ENCODE results near the gene CTNNBL1. TPM values are rescaled to one million over a fixed set of nuclear protein-coding genes. Genes with fewer than 3 reads are reported as not detected.

Gene CTNNBL1
- total RNA-seq, 1 donor from 2014 or later: 60.0 TPM

DNA sequence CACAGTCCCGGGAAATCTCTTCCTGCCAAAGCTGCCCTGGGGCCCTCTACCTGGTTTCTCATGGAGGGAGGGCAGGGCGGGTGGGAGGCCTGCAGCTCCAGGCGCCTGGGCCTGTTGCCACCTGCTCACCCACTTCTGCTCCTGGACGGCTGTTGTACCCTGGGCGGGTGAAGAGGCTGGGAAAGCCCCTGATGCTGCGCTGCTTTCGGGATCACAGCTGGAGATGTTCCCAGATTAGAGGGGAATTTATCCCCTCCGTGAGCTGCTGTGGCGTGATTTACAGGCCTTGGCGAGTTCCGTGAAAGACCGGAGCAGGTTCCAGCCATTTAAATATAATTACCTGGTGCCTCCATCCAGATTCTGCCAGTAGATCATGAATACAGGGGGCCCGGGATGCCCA lies 196.8 kb downstream of the CTNNBL1 start:
- Mint-ChIP-seq H3K36me3 (no peaks in the 10 kb centered on the region), H3K27ac (no peak overlapping the region), H3K4me3 (no peak overlapping the region), H3K27me3 (peaks cover 5% of the 10 kb centered on the region), H3K9me3 (no peaks in the 10 kb centered on the region), H3K4me1 (ENCODE audit: unreplicated experiment) (peaks cover 12% of the 10 kb centered on the region)
- TF ChIP-seq, protein P1, sequence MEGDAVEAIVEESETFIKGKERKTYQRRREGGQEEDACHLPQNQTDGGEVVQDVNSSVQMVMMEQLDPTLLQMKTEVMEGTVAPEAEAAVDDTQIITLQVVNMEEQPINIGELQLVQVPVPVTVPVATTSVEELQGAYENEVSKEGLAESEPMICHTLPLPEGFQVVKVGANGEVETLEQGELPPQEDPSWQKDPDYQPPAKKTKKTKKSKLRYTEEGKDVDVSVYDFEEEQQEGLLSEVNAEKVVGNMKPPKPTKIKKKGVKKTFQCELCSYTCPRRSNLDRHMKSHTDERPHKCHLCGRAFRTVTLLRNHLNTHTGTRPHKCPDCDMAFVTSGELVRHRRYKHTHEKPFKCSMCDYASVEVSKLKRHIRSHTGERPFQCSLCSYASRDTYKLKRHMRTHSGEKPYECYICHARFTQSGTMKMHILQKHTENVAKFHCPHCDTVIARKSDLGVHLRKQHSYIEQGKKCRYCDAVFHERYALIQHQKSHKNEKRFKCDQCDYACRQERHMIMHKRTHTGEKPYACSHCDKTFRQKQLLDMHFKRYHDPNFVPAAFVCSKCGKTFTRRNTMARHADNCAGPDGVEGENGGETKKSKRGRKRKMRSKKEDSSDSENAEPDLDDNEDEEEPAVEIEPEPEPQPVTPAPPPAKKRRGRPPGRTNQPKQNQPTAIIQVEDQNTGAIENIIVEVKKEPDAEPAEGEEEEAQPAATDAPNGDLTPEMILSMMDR (conservative IDR thresholded peaks at IDR 0.05): no peak
- no peak for DNase-seq (ENCODE audit: extremely low spot score, unreplicated experiment)

GRCh38 chr20:37892001-37892400 lies 198.2 kb downstream of the CTNNBL1 start:
- Mint-ChIP-seq H3K27me3 (peaks cover 5% of the 10 kb centered on the region), H3K4me3 (no peak overlapping the region), H3K9me3 (no peaks in the 10 kb centered on the region), H3K27ac (no peak overlapping the region), H3K36me3 (no peaks in the 10 kb centered on the region), H3K4me1 (ENCODE audit: unreplicated experiment) (peaks cover 7% of the 10 kb centered on the region)
- DNase-seq (ENCODE audit: extremely low spot score, unreplicated experiment): no peak
- TF ChIP-seq, protein P1 (conservative IDR thresholded peaks at IDR 0.05): no peak

- no peak overlapping the region for H3K4me3 Mint-ChIP-seq
- H3K27ac Mint-ChIP-seq: no peak overlapping the region
- DNase-seq (ENCODE audit: extremely low spot score, unreplicated experiment): no peak
- H3K9me3 Mint-ChIP-seq: no peaks in the 10 kb centered on the region
- H3K4me1 Mint-ChIP-seq (ENCODE audit: unreplicated experiment): peaks cover 5% of the 10 kb centered on the region
- H3K36me3 Mint-ChIP-seq: no peaks in the 10 kb centered on the region
- H3K27me3 Mint-ChIP-seq: peaks cover 3% of the 10 kb centered on the region
- TF ChIP-seq, protein P1 (conservative IDR thresholded peaks at IDR 0.05): no peak
Observed at GRCh38 chr20:37893566-37894241, 199.9 kb downstream of the CTNNBL1 start.

DNA sequence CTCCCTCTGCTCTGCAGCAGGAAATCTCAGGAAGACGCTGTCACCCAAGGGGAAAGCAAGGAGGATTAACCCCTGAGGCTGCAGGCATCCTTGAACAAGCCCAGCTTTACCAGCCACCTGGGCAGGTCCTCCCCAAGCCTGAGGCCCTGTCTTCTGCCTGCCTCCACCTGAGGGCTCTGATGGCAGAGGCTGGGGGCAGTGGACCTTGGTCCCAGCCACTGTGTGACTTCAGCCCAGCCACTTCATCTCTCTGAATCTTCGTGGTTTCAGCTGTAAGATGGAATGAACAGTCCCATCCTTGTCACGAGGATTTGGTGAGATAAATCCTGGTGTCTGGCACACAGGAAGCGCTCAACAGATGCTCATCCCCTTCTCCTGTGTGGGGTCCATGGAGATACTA lies 200.6 kb downstream of the CTNNBL1 start:
- Mint-ChIP-seq H3K36me3 (no peaks in the 10 kb centered on the region), H3K4me1 (ENCODE audit: unreplicated experiment) (peaks cover 5% of the 10 kb centered on the region), H3K4me3 (no peak overlapping the region), H3K27me3 (peaks cover 8% of the 10 kb centered on the region), H3K9me3 (no peaks in the 10 kb centered on the region), H3K27ac (no peak overlapping the region)
- no peak for DNase-seq (ENCODE audit: extremely low spot score, unreplicated experiment)
- TF ChIP-seq, protein P1 (conservative IDR thresholded peaks at IDR 0.05): no peak

DNA sequence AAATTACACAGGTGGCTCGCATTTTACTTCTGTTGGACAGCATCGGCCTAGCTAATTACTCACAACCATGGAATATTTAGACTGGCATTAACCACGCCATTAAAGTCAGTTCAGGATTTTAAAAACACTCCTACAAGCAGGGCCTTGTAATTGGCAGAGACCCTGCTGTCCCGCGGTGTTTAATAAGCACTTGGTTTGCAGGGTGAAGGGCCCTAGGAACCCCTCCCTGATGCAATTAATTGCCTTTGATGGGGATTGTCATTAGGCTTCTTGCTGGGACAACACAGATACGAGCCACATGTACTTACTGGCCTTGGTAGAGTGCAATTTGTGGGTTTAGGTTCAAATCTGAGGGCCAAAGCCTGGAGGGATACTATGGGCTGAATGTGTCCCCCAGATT lies 201.3 kb downstream of the CTNNBL1 start:
- Mint-ChIP-seq H3K27ac (no peak overlapping the region), H3K36me3 (no peaks in the 10 kb centered on the region), H3K9me3 (no peaks in the 10 kb centered on the region), H3K4me3 (no peak overlapping the region), H3K27me3 (peaks cover 15% of the 10 kb centered on the region), H3K4me1 (ENCODE audit: unreplicated experiment) (peaks cover 5% of the 10 kb centered on the region)
- TF ChIP-seq, protein P1 (conservative IDR thresholded peaks at IDR 0.05): no peak
- no peak for DNase-seq (ENCODE audit: extremely low spot score, unreplicated experiment)

All from type B pancreatic cell (in vitro differentiated cells).